HEK293 (cell line): ENCODE measurements around the gene VEGFB.

Source experiments
- BCL11B ChIP-seq: fragments of 450-650 bp; formaldehyde crosslinking; IDR thresholded peaks from 2 replicates; pipeline ENCODE4 v1.5.1; 2016; ENCODE audit warnings: low read depth, missing biosample characterization, missing genetic modification characterization
- GLI4 ChIP-seq: fragments of 450-650 bp; formaldehyde crosslinking; IDR thresholded peaks from 2 replicates; pipeline ENCODE4 v1.5.1; 2016; ENCODE audit warnings: missing biosample characterization, missing genetic modification characterization
- KLF9 ChIP-seq: fragments of 450-650 bp; formaldehyde crosslinking; IDR thresholded peaks from 2 replicates; pipeline ENCODE4 v1.5.1; 2016; ENCODE audit warnings: missing biosample characterization, missing genetic modification characterization, low read depth
- MEIS1 ChIP-seq: sonication (generic); formaldehyde crosslinking; IDR thresholded peaks from 2 replicates; pipeline ENCODE4 v1.8.1; 2022; ENCODE audit warnings: missing genetic modification reagents, mild to moderate bottlenecking, borderline replicate concordance
- MYNN ChIP-seq: fragments of 450-650 bp; formaldehyde crosslinking; IDR thresholded peaks from 2 replicates; pipeline ENCODE4 v1.5.1; 2016; ENCODE audit warnings: missing biosample characterization, missing genetic modification characterization, borderline replicate concordance
- MZF1 ChIP-seq: fragments of 450-650 bp; formaldehyde crosslinking; IDR thresholded peaks from 2 replicates; pipeline ENCODE4 v1.5.1; 2017; ENCODE audit warnings: missing biosample characterization, missing genetic modification characterization, borderline replicate concordance
- OVOL3 ChIP-seq: fragments of 450-650 bp; formaldehyde crosslinking; IDR thresholded peaks from 2 replicates; pipeline ENCODE4 v1.5.1; 2016; ENCODE audit warnings: missing biosample characterization, missing genetic modification characterization
- TCF7L2 ChIP-seq: IDR thresholded peaks from 2 replicates; pipeline ENCODE4 v1.6.1; 2011; ENCODE audit warnings: low read depth, mild to moderate bottlenecking, inconsistent platforms, low read length, moderate library complexity, borderline replicate concordance
- YY2 ChIP-seq: fragments of 450-650 bp; formaldehyde crosslinking; IDR thresholded peaks from 2 replicates; pipeline ENCODE4 v1.5.1; 2016; ENCODE audit warnings: missing biosample characterization, missing genetic modification characterization
- ZBTB21 ChIP-seq: fragments of 450-650 bp; formaldehyde crosslinking; IDR thresholded peaks from 2 replicates; pipeline ENCODE4 v1.5.1; 2017; ENCODE audit warnings: missing biosample characterization, missing genetic modification characterization
- ZNF112 ChIP-seq: fragments of 450-650 bp; formaldehyde crosslinking; IDR thresholded peaks from 2 replicates; pipeline ENCODE4 v1.5.0; 2017; ENCODE audit warnings: missing biosample characterization, missing genetic modification characterization
- ZNF140 ChIP-seq: fragments of 450-650 bp; formaldehyde crosslinking; IDR thresholded peaks from 2 replicates; pipeline ENCODE4 v1.5.1; 2016; ENCODE audit warnings: missing biosample characterization, missing genetic modification characterization
- ZNF169 ChIP-seq: fragments of 450-650 bp; formaldehyde crosslinking; IDR thresholded peaks from 2 replicates; pipeline ENCODE4 v1.5.1; 2016; ENCODE audit warnings: missing biosample characterization, missing genetic modification characterization
- ZNF211 ChIP-seq: fragments of 450-650 bp; formaldehyde crosslinking; IDR thresholded peaks from 2 replicates; pipeline ENCODE4 v1.5.1; 2016; ENCODE audit warnings: low read depth, missing biosample characterization, missing genetic modification characterization
- ZNF223 ChIP-seq: fragments of 450-650 bp; formaldehyde crosslinking; IDR thresholded peaks from 2 replicates; pipeline ENCODE4 v1.5.1; 2016; ENCODE audit warnings: missing biosample characterization, missing genetic modification characterization
- ZNF24 ChIP-seq: fragments of 450-650 bp; formaldehyde crosslinking; IDR thresholded peaks from 2 replicates; pipeline ENCODE4 v1.5.1; 2016; ENCODE audit warnings: missing biosample characterization, missing genetic modification characterization
- ZNF302 ChIP-seq: fragments of 450-650 bp; formaldehyde crosslinking; IDR thresholded peaks from 2 replicates; pipeline ENCODE4 v1.5.1; 2016; ENCODE audit warnings: missing biosample characterization, missing genetic modification characterization, low read depth
- ZNF350 ChIP-seq: fragments of 450-650 bp; formaldehyde crosslinking; IDR thresholded peaks from 2 replicates; pipeline ENCODE4 v1.5.0; 2017; ENCODE audit warnings: missing biosample characterization, mild to moderate bottlenecking, missing genetic modification characterization
- ZNF354C ChIP-seq: fragments of 450-650 bp; formaldehyde crosslinking; IDR thresholded peaks from 2 replicates; pipeline ENCODE4 v1.5.1; 2016; ENCODE audit warnings: missing biosample characterization, missing genetic modification characterization, low read depth, borderline replicate concordance
- ZNF391 ChIP-seq: fragments of 450-650 bp; formaldehyde crosslinking; IDR thresholded peaks from 2 replicates; pipeline ENCODE4 v1.5.1; 2016; ENCODE audit warnings: low read depth, missing biosample characterization, missing genetic modification characterization, borderline replicate concordance
- ZNF394 ChIP-seq: fragments of 450-650 bp; formaldehyde crosslinking; IDR thresholded peaks from 2 replicates; pipeline ENCODE4 v1.5.1; 2016; ENCODE audit warnings: missing biosample characterization, missing genetic modification characterization, mild to moderate bottlenecking, moderate library complexity, borderline replicate concordance
- ZNF416 ChIP-seq: fragments of 450-650 bp; formaldehyde crosslinking; IDR thresholded peaks from 2 replicates; pipeline ENCODE4 v1.5.1; 2016; ENCODE audit warnings: missing biosample characterization, missing genetic modification characterization
- ZNF423 ChIP-seq: fragments of 450-650 bp; formaldehyde crosslinking; IDR thresholded peaks from 2 replicates; pipeline ENCODE4 v1.5.1; 2016; ENCODE audit warnings: missing biosample characterization, missing genetic modification characterization
- ZNF473 ChIP-seq: fragments of 450-650 bp; formaldehyde crosslinking; IDR thresholded peaks from 2 replicates; pipeline ENCODE4 v1.5.1; 2017; ENCODE audit warnings: missing biosample characterization, missing genetic modification characterization
- ZNF501 ChIP-seq: fragments of 450-650 bp; formaldehyde crosslinking; IDR thresholded peaks from 2 replicates; pipeline ENCODE4 v1.5.1; 2016; ENCODE audit warnings: missing biosample characterization, missing genetic modification characterization
- ZNF514 ChIP-seq: fragments of 450-650 bp; formaldehyde crosslinking; IDR thresholded peaks from 2 replicates; pipeline ENCODE4 v1.5.1; 2016; ENCODE audit warnings: missing biosample characterization, missing genetic modification characterization
- ZNF623 ChIP-seq: fragments of 450-650 bp; formaldehyde crosslinking; IDR thresholded peaks from 2 replicates; pipeline ENCODE4 v1.5.1; 2016; ENCODE audit warnings: missing biosample characterization, missing genetic modification characterization
- ZNF624 ChIP-seq: fragments of 450-650 bp; formaldehyde crosslinking; IDR thresholded peaks from 2 replicates; pipeline ENCODE4 v1.5.1; 2017; ENCODE audit warnings: missing biosample characterization, missing genetic modification characterization
- ZNF654 ChIP-seq: fragments of 450-650 bp; formaldehyde crosslinking; IDR thresholded peaks from 2 replicates; pipeline ENCODE4 v1.5.1; 2016; ENCODE audit warnings: low read depth, missing biosample characterization, missing genetic modification characterization
- ZNF658 ChIP-seq: fragments of 450-650 bp; formaldehyde crosslinking; IDR thresholded peaks from 2 replicates; pipeline ENCODE4; 2016; ENCODE audit warnings: missing biosample characterization, missing genetic modification characterization
- ZNF707 ChIP-seq: fragments of 450-650 bp; formaldehyde crosslinking; IDR thresholded peaks from 2 replicates; pipeline ENCODE4 v1.5.1; 2016; ENCODE audit warnings: missing biosample characterization, missing genetic modification characterization
- ZNF791 ChIP-seq: fragments of 450-650 bp; formaldehyde crosslinking; IDR thresholded peaks from 2 replicates; pipeline ENCODE4 v1.5.1; 2016; ENCODE audit warnings: missing biosample characterization, missing genetic modification characterization
- ZNF830 ChIP-seq: fragments of 450-650 bp; IDR thresholded peaks from 2 replicates; pipeline ENCODE4 v1.5.0; 2018; ENCODE audit warnings: missing biosample characterization, missing genetic modification characterization, low read depth, mild to moderate bottlenecking, moderate library complexity
- TF ChIP-seq, protein P1 (sequence below): fragments of 450-650 bp; formaldehyde crosslinking; IDR thresholded peaks from 2 replicates; pipeline ENCODE4 v1.5.1; 2016; ENCODE audit warnings: missing biosample characterization, missing genetic modification characterization
- TF ChIP-seq, protein P2 (sequence below): fragments of 450-650 bp; formaldehyde crosslinking; IDR thresholded peaks from 2 replicates; pipeline ENCODE4 v1.5.1; 2016; ENCODE audit warnings: missing biosample characterization, missing genetic modification characterization
- TF ChIP-seq, protein P3 (sequence below): fragments of 450-650 bp; formaldehyde crosslinking; IDR thresholded peaks from 2 replicates; pipeline ENCODE4 v1.5.1; 2016; ENCODE audit warnings: missing biosample characterization, missing genetic modification characterization

Gene VEGFB

DNA sequence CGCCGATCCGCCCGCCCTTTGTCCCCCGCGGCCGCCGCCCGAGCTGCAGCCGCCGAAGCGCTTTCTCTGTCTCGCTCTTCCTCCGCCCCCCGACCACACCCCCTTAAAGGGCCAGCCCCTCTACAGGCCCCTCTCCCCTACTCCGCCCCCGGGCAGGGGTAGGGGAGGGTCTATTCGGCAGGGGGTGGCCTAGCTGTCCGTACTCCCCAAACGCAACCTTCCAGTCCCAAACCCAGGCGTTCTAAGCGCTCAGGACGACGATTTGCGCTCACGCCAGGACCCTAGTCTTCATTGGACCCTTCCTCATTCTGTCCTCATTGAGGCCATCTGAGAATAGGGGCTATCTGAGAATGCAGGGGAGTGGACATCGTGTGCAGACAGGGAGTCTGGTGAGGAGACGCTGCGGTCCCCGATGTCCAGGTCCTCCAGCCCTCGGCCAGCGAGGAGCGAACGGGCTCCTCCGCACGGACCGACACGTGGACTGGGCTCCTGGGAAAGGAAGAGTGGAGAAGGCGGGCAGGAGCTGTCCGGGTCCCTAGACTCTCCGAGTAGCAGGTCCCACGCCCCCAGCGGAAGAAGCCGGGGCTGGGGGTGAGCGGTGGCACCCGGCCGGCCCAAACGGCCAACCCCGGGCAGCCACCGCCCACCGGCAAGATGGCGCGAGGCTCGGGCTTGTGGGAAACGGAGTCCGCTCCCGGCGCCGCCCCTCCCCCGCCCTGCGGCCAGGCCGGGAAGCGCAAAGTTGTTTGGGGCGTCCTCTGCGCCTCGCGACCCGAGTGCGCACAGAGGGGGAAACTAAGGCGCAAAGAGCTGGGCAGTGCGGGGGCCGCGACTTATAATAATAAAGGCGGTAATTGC is 12.7 kb downstream of the VEGFB start, which contains the start of gene PPP1R14B (continued):
- TF ChIP-seq, protein P1, sequence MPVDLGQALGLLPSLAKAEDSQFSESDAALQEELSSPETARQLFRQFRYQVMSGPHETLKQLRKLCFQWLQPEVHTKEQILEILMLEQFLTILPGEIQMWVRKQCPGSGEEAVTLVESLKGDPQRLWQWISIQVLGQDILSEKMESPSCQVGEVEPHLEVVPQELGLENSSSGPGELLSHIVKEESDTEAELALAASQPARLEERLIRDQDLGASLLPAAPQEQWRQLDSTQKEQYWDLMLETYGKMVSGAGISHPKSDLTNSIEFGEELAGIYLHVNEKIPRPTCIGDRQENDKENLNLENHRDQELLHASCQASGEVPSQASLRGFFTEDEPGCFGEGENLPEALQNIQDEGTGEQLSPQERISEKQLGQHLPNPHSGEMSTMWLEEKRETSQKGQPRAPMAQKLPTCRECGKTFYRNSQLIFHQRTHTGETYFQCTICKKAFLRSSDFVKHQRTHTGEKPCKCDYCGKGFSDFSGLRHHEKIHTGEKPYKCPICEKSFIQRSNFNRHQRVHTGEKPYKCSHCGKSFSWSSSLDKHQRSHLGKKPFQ (tag by site-specific recombination): no peak
- TF ChIP-seq ZNF223 (tag by site-specific recombination) (no peak), MEIS1 (CRISPR knock-in tag) (no peak), OVOL3 (no peak), ZNF302 (tag by site-specific recombination) (no peak), BCL11B (tag by site-specific recombination) (peak; percentile 13; the same call in 1 of the 2 replicates), KLF9 (tag by site-specific recombination) (peak; percentile 96), ZBTB21 (tag by site-specific recombination) (no peak), ZNF624 (no peak), GLI4 (tag by site-specific recombination) (no peak), ZNF501 (tag by site-specific recombination) (0 out of 2 replicates have a peak, but pooled peaks have one; percentile 52), ZNF623 (tag by site-specific recombination) (no peak), ZNF391 (no peak), ZNF140 (no peak), ZNF112 (tag by site-specific recombination) (no peak), ZNF350 (tag by site-specific recombination) (no peak), ZNF211 (no peak), ZNF394 (tag by site-specific recombination) (0 out of 2 replicates have a peak, but pooled peaks have one; percentile 2), MZF1 (tag by site-specific recombination) (no peak), ZNF791 (tag by site-specific recombination) (no peak), ZNF416 (tag by site-specific recombination) (no peak), ZNF654 (tag by site-specific recombination) (no peak), TCF7L2 (no peak), ZNF514 (tag by site-specific recombination) (no peak), ZNF830 (tag by site-specific recombination) (no peak), ZNF658 (no peak), ZNF473 (tag by site-specific recombination) (no peak), ZNF354C (tag by site-specific recombination) (no peak), MYNN (tag by site-specific recombination) (no peak), ZNF707 (no peak), ZNF423 (no peak), YY2 (tag by site-specific recombination) (0 out of 2 replicates have a peak, but pooled peaks have one; percentile 34), ZNF24 (tag by site-specific recombination) (no peak), ZNF169 (tag by site-specific recombination) (no peak)
- TF ChIP-seq, protein P2, sequence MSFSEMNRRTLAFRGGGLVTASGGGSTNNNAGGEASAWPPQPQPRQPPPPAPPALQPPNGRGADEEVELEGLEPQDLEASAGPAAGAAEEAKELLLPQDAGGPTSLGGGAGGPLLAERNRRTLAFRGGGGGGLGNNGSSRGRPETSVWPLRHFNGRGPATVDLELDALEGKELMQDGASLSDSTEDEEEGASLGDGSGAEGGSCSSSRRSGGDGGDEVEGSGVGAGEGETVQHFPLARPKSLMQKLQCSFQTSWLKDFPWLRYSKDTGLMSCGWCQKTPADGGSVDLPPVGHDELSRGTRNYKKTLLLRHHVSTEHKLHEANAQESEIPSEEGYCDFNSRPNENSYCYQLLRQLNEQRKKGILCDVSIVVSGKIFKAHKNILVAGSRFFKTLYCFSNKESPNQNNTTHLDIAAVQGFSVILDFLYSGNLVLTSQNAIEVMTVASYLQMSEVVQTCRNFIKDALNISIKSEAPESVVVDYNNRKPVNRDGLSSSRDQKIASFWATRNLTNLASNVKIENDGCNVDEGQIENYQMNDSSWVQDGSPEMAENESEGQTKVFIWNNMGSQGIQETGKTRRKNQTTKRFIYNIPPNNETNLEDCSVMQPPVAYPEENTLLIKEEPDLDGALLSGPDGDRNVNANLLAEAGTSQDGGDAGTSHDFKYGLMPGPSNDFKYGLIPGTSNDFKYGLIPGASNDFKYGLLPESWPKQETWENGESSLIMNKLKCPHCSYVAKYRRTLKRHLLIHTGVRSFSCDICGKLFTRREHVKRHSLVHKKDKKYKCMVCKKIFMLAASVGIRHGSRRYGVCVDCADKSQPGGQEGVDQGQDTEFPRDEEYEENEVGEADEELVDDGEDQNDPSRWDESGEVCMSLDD (tag by site-specific recombination): peak; percentile 64
- TF ChIP-seq, protein P3, sequence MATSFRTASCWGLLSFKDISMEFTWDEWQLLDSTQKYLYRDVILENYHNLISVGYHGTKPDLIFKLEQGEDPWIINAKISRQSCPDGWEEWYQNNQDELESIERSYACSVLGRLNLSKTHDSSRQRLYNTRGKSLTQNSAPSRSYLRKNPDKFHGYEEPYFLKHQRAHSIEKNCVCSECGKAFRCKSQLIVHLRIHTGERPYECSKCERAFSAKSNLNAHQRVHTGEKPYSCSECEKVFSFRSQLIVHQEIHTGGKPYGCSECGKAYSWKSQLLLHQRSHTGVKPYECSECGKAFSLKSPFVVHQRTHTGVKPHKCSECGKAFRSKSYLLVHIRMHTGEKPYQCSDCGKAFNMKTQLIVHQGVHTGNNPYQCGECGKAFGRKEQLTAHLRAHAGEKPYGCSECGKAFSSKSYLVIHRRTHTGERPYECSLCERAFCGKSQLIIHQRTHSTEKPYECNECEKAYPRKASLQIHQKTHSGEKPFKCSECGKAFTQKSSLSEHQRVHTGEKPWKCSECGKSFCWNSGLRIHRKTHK (tag by site-specific recombination): no peak
